HFFc6 (cell line): ENCODE measurements around the gene CPT1A. TPM values are rescaled to one million over a fixed set of nuclear protein-coding genes. Genes with fewer than 3 reads are reported as not detected.

Source experiments
- DNase-seq: peaks from one replicate; pipeline ENCODE4 v3.0.0-alpha.2; 2018
- H3K27ac Mint-ChIP-seq: 2 replicates; pipeline ENCODE4 v1.8.0; 2020; ENCODE audit warnings: mild to moderate bottlenecking, mixed read lengths
- H3K27me3 Mint-ChIP-seq: 2 replicates; pipeline ENCODE4 v1.8.0; 2021; ENCODE audit warnings: mild to moderate bottlenecking, moderate library complexity, mixed read lengths; ENCODE audit not compliant: insufficient read depth
- H3K36me3 Mint-ChIP-seq: 2 replicates; pipeline ENCODE4 v1.8.0; 2021; ENCODE audit warnings: low read depth, mixed read lengths
- H3K4me1 Mint-ChIP-seq: 2 replicates; pipeline ENCODE4 v1.8.0; 2020; ENCODE audit warnings: low read depth, mixed read lengths
- H3K4me3 Mint-ChIP-seq: 2 replicates; pipeline ENCODE4 v1.8.0; 2020; ENCODE audit warnings: mild to moderate bottlenecking, moderate library complexity, mixed read lengths
- H3K9me3 Mint-ChIP-seq: 2 replicates; pipeline ENCODE4 v1.8.0; 2020; ENCODE audit warnings: mild to moderate bottlenecking, mixed read lengths
- CTCF ChIP-seq: fragments of 200-600 bp; sonication (generic); IDR thresholded peaks from 2 replicates; pipeline ENCODE4 v1.5.0; 2021; ENCODE audit warnings: antibody characterized with exemption, mild to moderate bottlenecking
- total RNA-seq, 6 experiments: library from RNA; stranded (reverse); fragmentation: NEBNext Ultra II Directional; extraction: Animal tissue kit (Norgen Biotek cat#: 25700); gene quantifications; 2 replicates in 1 of 6; 3 replicates in 5 of 6; pipeline ENCODE4 v1.2.3, GENCODE V29; 2021

CPT1A gene
- total RNA-seq, 6 experiments from 2014 or later, result 35.5 to 63.7 (median 55.8) TPM

- Mint-ChIP-seq H3K9me3 (no peaks in the 10 kb centered on the region), H3K27ac (no peak overlapping the region), H3K36me3 (peaks cover 1% of the 10 kb centered on the region; the same call in 1 of the 2 replicates), H3K4me1 (peaks cover 6% of the 10 kb centered on the region; the same call in 1 of the 2 replicates), H3K4me3 (no peak overlapping the region), H3K27me3 (no peaks in the 10 kb centered on the region; the same call in 1 of the 2 replicates)
- TF ChIP-seq CTCF, result no peak
- DNase-seq, result no peak
Observed at GRCh38 chr11:68741463-68741862, 100.3 kb downstream of the CPT1A start.

DNA sequence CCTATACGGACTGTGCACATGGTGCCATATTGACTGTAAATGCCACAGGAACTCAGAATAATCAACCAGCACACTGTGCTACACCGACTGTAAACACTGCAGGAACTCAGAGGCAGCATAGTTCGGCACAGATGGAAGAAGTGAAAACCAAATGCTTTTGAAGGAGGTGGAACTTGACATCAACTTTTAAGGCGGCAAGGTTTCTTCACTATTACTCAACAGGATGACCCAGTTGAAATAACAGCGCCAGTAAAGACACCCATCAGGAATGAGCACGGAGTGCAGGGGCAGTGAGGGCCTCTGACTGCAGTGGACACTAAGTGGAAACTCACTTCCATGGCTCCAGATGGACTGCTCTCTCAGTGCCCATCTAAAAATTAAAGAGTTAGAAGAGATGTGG, 106.1 kb downstream of the CPT1A start:
- Mint-ChIP-seq H3K27me3 (peaks cover 10% of the 10 kb centered on the region), H3K27ac (no peak overlapping the region), H3K36me3 (no peaks in the 10 kb centered on the region), H3K4me3 (no peak overlapping the region), H3K4me1 (no peaks in the 10 kb centered on the region), H3K9me3 (no peaks in the 10 kb centered on the region)
- TF ChIP-seq CTCF, result no peak
- no peak for DNase-seq

- H3K27me3 Mint-ChIP-seq, result peaks cover 10% of the 10 kb centered on the region
- H3K27ac Mint-ChIP-seq, result no peak overlapping the region
- DNase-seq, result no peak
- no peaks in the 10 kb centered on the region for H3K4me1 Mint-ChIP-seq
- no peaks in the 10 kb centered on the region for H3K9me3 Mint-ChIP-seq
- H3K36me3 Mint-ChIP-seq, result no peaks in the 10 kb centered on the region
- TF ChIP-seq CTCF, result no peak
- no peak overlapping the region for H3K4me3 Mint-ChIP-seq
Observed at GRCh38 chr11:68735125-68735524, 106.6 kb downstream of the CPT1A start.

GRCh38 chr11:68734111-68734510, 107.6 kb downstream of the CPT1A start:
- no peak for TF ChIP-seq CTCF
- Mint-ChIP-seq H3K36me3 (no peaks in the 10 kb centered on the region), H3K4me1 (no peaks in the 10 kb centered on the region), H3K27ac (no peak overlapping the region), H3K9me3 (no peaks in the 10 kb centered on the region), H3K27me3 (peaks cover 14% of the 10 kb centered on the region), H3K4me3 (no peak overlapping the region)
- no peak for DNase-seq

- Mint-ChIP-seq H3K4me1 (no peaks in the 10 kb centered on the region), H3K9me3 (no peaks in the 10 kb centered on the region), H3K36me3 (no peaks in the 10 kb centered on the region), H3K27ac (no peak overlapping the region), H3K4me3 (no peak overlapping the region), H3K27me3 (peaks cover 35% of the 10 kb centered on the region)
- no peak for DNase-seq
- TF ChIP-seq CTCF, result no peak; the same call in 1 of the 2 replicates
Observed at GRCh38 chr11:68727783-68728182, 113.9 kb downstream of the CPT1A start.

GRCh38 chr11:68724293-68724692, 117.4 kb downstream of the CPT1A start:
- Mint-ChIP-seq H3K9me3 (peaks cover 18% of the 10 kb centered on the region), H3K4me1 (no peaks in the 10 kb centered on the region), H3K27ac (no peak overlapping the region), H3K27me3 (peaks cover 35% of the 10 kb centered on the region), H3K36me3 (peaks cover 12% of the 10 kb centered on the region), H3K4me3 (no peak overlapping the region)
- no peak for TF ChIP-seq CTCF
- DNase-seq, result no peak
